ENCODE results near the gene DBN1. TPM values are rescaled to one million over a fixed set of nuclear protein-coding genes. Genes with fewer than 3 reads are reported as not detected.

The DBN1 gene
- total and polyA plus RNA-seq, 9 of the 15 experiments (the other 6 are each of a cell fraction or from before 2014, with no cell fraction given): 0.25 to 87.2 (median 27.9) TPM

- TF ChIP-seq, protein P1, sequence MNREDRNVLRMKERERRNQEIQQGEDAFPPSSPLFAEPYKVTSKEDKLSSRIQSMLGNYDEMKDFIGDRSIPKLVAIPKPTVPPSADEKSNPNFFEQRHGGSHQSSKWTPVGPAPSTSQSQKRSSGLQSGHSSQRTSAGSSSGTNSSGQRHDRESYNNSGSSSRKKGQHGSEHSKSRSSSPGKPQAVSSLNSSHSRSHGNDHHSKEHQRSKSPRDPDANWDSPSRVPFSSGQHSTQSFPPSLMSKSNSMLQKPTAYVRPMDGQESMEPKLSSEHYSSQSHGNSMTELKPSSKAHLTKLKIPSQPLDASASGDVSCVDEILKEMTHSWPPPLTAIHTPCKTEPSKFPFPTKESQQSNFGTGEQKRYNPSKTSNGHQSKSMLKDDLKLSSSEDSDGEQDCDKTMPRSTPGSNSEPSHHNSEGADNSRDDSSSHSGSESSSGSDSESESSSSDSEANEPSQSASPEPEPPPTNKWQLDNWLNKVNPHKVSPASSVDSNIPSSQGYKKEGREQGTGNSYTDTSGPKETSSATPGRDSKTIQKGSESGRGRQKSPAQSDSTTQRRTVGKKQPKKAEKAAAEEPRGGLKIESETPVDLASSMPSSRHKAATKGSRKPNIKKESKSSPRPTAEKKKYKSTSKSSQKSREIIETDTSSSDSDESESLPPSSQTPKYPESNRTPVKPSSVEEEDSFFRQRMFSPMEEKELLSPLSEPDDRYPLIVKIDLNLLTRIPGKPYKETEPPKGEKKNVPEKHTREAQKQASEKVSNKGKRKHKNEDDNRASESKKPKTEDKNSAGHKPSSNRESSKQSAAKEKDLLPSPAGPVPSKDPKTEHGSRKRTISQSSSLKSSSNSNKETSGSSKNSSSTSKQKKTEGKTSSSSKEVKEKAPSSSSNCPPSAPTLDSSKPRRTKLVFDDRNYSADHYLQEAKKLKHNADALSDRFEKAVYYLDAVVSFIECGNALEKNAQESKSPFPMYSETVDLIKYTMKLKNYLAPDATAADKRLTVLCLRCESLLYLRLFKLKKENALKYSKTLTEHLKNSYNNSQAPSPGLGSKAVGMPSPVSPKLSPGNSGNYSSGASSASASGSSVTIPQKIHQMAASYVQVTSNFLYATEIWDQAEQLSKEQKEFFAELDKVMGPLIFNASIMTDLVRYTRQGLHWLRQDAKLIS (CRISPR knock-in tag; IDR thresholded peaks at IDR 0.05): peak; percentile 59; the same call in 1 of the 2 replicates
- TF ChIP-seq, protein P2, sequence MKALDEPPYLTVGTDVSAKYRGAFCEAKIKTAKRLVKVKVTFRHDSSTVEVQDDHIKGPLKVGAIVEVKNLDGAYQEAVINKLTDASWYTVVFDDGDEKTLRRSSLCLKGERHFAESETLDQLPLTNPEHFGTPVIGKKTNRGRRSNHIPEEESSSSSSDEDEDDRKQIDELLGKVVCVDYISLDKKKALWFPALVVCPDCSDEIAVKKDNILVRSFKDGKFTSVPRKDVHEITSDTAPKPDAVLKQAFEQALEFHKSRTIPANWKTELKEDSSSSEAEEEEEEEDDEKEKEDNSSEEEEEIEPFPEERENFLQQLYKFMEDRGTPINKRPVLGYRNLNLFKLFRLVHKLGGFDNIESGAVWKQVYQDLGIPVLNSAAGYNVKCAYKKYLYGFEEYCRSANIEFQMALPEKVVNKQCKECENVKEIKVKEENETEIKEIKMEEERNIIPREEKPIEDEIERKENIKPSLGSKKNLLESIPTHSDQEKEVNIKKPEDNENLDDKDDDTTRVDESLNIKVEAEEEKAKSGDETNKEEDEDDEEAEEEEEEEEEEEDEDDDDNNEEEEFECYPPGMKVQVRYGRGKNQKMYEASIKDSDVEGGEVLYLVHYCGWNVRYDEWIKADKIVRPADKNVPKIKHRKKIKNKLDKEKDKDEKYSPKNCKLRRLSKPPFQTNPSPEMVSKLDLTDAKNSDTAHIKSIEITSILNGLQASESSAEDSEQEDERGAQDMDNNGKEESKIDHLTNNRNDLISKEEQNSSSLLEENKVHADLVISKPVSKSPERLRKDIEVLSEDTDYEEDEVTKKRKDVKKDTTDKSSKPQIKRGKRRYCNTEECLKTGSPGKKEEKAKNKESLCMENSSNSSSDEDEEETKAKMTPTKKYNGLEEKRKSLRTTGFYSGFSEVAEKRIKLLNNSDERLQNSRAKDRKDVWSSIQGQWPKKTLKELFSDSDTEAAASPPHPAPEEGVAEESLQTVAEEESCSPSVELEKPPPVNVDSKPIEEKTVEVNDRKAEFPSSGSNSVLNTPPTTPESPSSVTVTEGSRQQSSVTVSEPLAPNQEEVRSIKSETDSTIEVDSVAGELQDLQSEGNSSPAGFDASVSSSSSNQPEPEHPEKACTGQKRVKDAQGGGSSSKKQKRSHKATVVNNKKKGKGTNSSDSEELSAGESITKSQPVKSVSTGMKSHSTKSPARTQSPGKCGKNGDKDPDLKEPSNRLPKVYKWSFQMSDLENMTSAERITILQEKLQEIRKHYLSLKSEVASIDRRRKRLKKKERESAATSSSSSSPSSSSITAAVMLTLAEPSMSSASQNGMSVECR (CRISPR knock-in tag; IDR thresholded peaks at IDR 0.05): peak; percentile 81
- TF ChIP-seq, protein P3, sequence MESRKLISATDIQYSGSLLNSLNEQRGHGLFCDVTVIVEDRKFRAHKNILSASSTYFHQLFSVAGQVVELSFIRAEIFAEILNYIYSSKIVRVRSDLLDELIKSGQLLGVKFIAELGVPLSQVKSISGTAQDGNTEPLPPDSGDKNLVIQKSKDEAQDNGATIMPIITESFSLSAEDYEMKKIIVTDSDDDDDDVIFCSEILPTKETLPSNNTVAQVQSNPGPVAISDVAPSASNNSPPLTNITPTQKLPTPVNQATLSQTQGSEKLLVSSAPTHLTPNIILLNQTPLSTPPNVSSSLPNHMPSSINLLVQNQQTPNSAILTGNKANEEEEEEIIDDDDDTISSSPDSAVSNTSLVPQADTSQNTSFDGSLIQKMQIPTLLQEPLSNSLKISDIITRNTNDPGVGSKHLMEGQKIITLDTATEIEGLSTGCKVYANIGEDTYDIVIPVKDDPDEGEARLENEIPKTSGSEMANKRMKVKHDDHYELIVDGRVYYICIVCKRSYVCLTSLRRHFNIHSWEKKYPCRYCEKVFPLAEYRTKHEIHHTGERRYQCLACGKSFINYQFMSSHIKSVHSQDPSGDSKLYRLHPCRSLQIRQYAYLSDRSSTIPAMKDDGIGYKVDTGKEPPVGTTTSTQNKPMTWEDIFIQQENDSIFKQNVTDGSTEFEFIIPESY (CRISPR knock-in tag; IDR thresholded peaks at IDR 0.05): peak; percentile 91
- TF ChIP-seq CCNT2 (IDR thresholded peaks at IDR 0.05; ENCODE audit: borderline replicate concordance, extremely low read depth, insufficient read length, low read depth, low read length) (peak; percentile 88), CTBP1 (IDR thresholded peaks at IDR 0.05; ENCODE audit: borderline replicate concordance) (peak; percentile 86), RBM34 (IDR thresholded peaks at IDR 0.05; ENCODE audit: borderline replicate concordance, insufficient read depth, low read length) (no peak), FOXM1 (IDR thresholded peaks at IDR 0.05; ENCODE audit: low read depth) (no peak), FOXM1 (CRISPR knock-in tag; IDR thresholded peaks at IDR 0.05; ENCODE audit: low read depth) (peak; percentile 51; the same call in 1 of the 2 replicates), ZSCAN29 (IDR thresholded peaks at IDR 0.05) (no peak), ATF1 (CRISPR knock-in tag; IDR thresholded peaks at IDR 0.05) (0 out of 2 replicates have a peak, but pooled peaks have one; percentile 41), ATF1 (tag; IDR thresholded peaks at IDR 0.05) (peak; percentile 55), TARDBP (IDR thresholded peaks at IDR 0.05) (peak; percentile 65; the same call in 1 of the 2 replicates), KLF1 (tag; IDR thresholded peaks at IDR 0.05) (peak; percentile 95), POLR2H (tag; IDR thresholded peaks at IDR 0.05; ENCODE audit: low read depth) (no peak), SOX6 (IDR thresholded peaks at IDR 0.05) (peak; percentile 62), NCOA6 (IDR thresholded peaks at IDR 0.05) (no peak)
- TF ChIP-seq, protein P4, sequence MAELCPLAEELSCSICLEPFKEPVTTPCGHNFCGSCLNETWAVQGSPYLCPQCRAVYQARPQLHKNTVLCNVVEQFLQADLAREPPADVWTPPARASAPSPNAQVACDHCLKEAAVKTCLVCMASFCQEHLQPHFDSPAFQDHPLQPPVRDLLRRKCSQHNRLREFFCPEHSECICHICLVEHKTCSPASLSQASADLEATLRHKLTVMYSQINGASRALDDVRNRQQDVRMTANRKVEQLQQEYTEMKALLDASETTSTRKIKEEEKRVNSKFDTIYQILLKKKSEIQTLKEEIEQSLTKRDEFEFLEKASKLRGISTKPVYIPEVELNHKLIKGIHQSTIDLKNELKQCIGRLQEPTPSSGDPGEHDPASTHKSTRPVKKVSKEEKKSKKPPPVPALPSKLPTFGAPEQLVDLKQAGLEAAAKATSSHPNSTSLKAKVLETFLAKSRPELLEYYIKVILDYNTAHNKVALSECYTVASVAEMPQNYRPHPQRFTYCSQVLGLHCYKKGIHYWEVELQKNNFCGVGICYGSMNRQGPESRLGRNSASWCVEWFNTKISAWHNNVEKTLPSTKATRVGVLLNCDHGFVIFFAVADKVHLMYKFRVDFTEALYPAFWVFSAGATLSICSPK (IDR thresholded peaks at IDR 0.05; ENCODE audit: borderline replicate concordance): no peak
Measured at GRCh38 chr5:177491429-177491945, 18.1 kb upstream of the DBN1 start (continued).

Measured in K562 (cell line).